NCI-H774 (cell line): ENCODE data around the gene MRC2.

Experiments used
- DNase-seq: peaks from one replicate; lab custom pipeline; 2025; lab: John Stamatoyannopoulos, UW

Gene MRC2

GRCh38 chr17:62720126-62720850, 92.8 kb downstream of the MRC2 start:
- DNase-seq: no peak

GRCh38 chr17:62722625-62723024, 95.2 kb downstream of the MRC2 start:
- DNase-seq: no peak

- DNase-seq: no peak
These were observed 96.4 kb downstream of the MRC2 start for GRCh38 chr17:62723842-62724241.

- DNase-seq: no peak
These were observed 97.1 kb downstream of the MRC2 start for GRCh38 chr17:62724398-62725146.

- no peak for DNase-seq
These were observed 98.3 kb downstream of the MRC2 start for GRCh38 chr17:62725791-62726249.

GRCh38 chr17:62727916-62728672, 100.6 kb downstream of the MRC2 start:
- DNase-seq: no peak

- no peak for DNase-seq
These were observed 104.7 kb downstream of the MRC2 start for GRCh38 chr17:62732125-62732524.

- DNase-seq: no peak
These were observed 107.7 kb downstream of the MRC2 start for GRCh38 chr17:62735044-62735651.

- DNase-seq: no peak
These were observed 110.0 kb downstream of the MRC2 start for GRCh38 chr17:62737513-62737912.

GRCh38 chr17:62738281-62738680, 110.8 kb downstream of the MRC2 start:
- DNase-seq: no peak

GRCh38 chr17:62739645-62740388, 112.3 kb downstream of the MRC2 start:
- DNase-seq: no peak

GRCh38 chr17:62741290-62741689, 113.8 kb downstream of the MRC2 start:
- no peak for DNase-seq
